ENCODE measurements around the gene IFIT5. TPM values are rescaled to one million over a fixed set of nuclear protein-coding genes. Genes with fewer than 3 reads are reported as not detected.

IFIT5 gene
- total RNA-seq, 1 experiment from 2014 or later: 10.7 TPM

GRCh38 chr10:89469517-89469916 is 55.1 kb downstream of the IFIT5 start:
- H3K9me2 ChIP-seq (replicated peaks; ENCODE audit: low read length): no peaks in the 10 kb centered on the region
- H3K4me1 ChIP-seq (ENCODE audit: insufficient read depth, low read length): peaks cover 32% of the 10 kb centered on the region
- H3K9me3 ChIP-seq (ENCODE audit: low read length): no peaks in the 10 kb centered on the region
- no peak overlapping the region for H2AFZ ChIP-seq (ENCODE audit: low read length)
- DNase-seq (peak; percentile 29), ATAC-seq (no peak)
- no peak overlapping the region for H3K9ac ChIP-seq (ENCODE audit: low read length)
- H3K4me2 ChIP-seq (ENCODE audit: low read length): peak overlapping the region; percentile 24; the same call in 1 of the 2 replicates
- ChIA-PET CTCF (interaction anchor here (0.6 kb wide), 1 partner anchor 907 kb away, joined by 3 read pairs; no protein-coding TSS in a partner anchor), POLR2A (ENCODE audit: unreplicated experiment) (no interaction called here)
- no peaks in the 10 kb centered on the region for H3F3A ChIP-seq (ENCODE audit: low read length, unreplicated experiment)
- H3K36me3 ChIP-seq (ENCODE audit: low read depth, low read length): no peaks in the 10 kb centered on the region
- H4K20me1 ChIP-seq (ENCODE audit: low read length): no peaks in the 10 kb centered on the region
- intact Hi-C loops (cut with micrococcal nuclease): no loop called here
- no peak overlapping the region for H3K4me3 ChIP-seq (ENCODE audit: low read length)
- H3K27ac ChIP-seq (ENCODE audit: low read length): no peak overlapping the region
- TF ChIP-seq EZH2 (IDR thresholded peaks at IDR 0.05; ENCODE audit: low read length, unreplicated experiment) (no peak), EZH2phosphoT487 (IDR thresholded peaks at IDR 0.05; ENCODE audit: borderline replicate concordance, low read length) (no peak)
- TF ChIP-seq, protein P1, sequence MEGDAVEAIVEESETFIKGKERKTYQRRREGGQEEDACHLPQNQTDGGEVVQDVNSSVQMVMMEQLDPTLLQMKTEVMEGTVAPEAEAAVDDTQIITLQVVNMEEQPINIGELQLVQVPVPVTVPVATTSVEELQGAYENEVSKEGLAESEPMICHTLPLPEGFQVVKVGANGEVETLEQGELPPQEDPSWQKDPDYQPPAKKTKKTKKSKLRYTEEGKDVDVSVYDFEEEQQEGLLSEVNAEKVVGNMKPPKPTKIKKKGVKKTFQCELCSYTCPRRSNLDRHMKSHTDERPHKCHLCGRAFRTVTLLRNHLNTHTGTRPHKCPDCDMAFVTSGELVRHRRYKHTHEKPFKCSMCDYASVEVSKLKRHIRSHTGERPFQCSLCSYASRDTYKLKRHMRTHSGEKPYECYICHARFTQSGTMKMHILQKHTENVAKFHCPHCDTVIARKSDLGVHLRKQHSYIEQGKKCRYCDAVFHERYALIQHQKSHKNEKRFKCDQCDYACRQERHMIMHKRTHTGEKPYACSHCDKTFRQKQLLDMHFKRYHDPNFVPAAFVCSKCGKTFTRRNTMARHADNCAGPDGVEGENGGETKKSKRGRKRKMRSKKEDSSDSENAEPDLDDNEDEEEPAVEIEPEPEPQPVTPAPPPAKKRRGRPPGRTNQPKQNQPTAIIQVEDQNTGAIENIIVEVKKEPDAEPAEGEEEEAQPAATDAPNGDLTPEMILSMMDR (conservative IDR thresholded peaks at IDR 0.05; ENCODE audit: low read depth, low read length): no peak
- no peaks in the 10 kb centered on the region for H3K79me2 ChIP-seq (ENCODE audit: low read length)
- no peaks in the 10 kb centered on the region for H3K27me3 ChIP-seq (ENCODE audit: low read length)
- no TSS peak for BruUV-seq (replicated peaks)

Other genes starting within 250 kb of the IFIT5 start
- not detected in 2 replicates for gene CH25H, start 207.3 kb upstream of the IFIT5 start, total RNA-seq (2014; rRNA removed)
- gene LIPA, start 162.8 kb upstream of the IFIT5 start, total RNA-seq (2014; rRNA removed): 54.4 and 55.7 TPM in 2 replicates
- 6.9 and 8.6 TPM in 2 replicates for gene IFIT2, start 112.5 kb upstream of the IFIT5 start, total RNA-seq (2014; rRNA removed)
- gene IFIT3, start 86.6 kb upstream of the IFIT5 start, total RNA-seq (2014; rRNA removed): 5.0 and 7.1 TPM in 2 replicates
- not detected in 2 replicates for gene IFIT1B, start 36.5 kb upstream of the IFIT5 start, total RNA-seq (2014; rRNA removed)
- 14.1 and 19.6 TPM in 2 replicates for gene IFIT1, start 21.9 kb upstream of the IFIT5 start, total RNA-seq (2014; rRNA removed)
- gene SLC16A12, start 121.0 kb downstream of the IFIT5 start, total RNA-seq (2014; rRNA removed): not detected in 2 replicates
- gene PANK1, start 230.7 kb downstream of the IFIT5 start, total RNA-seq (2014; rRNA removed): 2.0 and 3.9 TPM in 2 replicates